Esophagus squamous epithelium (tissue), 5 donors: Measurements from ENCODE around the gene MALL. TPM values are rescaled to one million over a fixed set of nuclear protein-coding genes. Genes with fewer than 3 reads are reported as not detected.
A peak's percentile ranks its signal among the peaks of the same experiment; 100 is the strongest.

ENCODE experiments used
- DNase-seq: peaks from one replicate; lab custom pipeline; 2025; lab: John Stamatoyannopoulos, UW
- H3K27ac ChIP-seq, 4 donors: fragments of 200-600 bp; sonication (generic); one replicate each; pipeline ENCODE4 v1.5.1; 2016 to 2019; ENCODE audit warnings: mild to moderate bottlenecking in 1 of 4
- H3K27me3 ChIP-seq, 4 donors: fragments of 200-600 bp; sonication (generic); 1 replicate in 3 of 4; 2 replicates in 1 of 4; pipeline versions ENCODE4 v1.5.1 to v1.6.0; 2017 to 2021; ENCODE audit warnings: antibody characterized with exemption in 1 of 4
- H3K36me3 ChIP-seq, 3 donors: fragments of 200-600 bp; sonication (generic); one replicate each; pipeline ENCODE4 v1.5.1; 2016 to 2019
- H3K4me1 ChIP-seq, 3 donors: fragments of 200-600 bp; sonication (generic); one replicate each; pipeline ENCODE4 v1.5.1; 2017 to 2019
- H3K4me3 ChIP-seq, 4 donors: fragments of 200-600 bp; sonication (generic); 1 replicate in 3 of 4; 2 replicates in 1 of 4; pipeline ENCODE4 v1.5.1; 2016 to 2019; ENCODE audit warnings: mild to moderate bottlenecking in 2 of 4, moderate library complexity in 1 of 4
- H3K9me3 ChIP-seq, 3 donors: fragments of 200-600 bp; sonication (generic); one replicate each; pipeline ENCODE4 v1.5.1; 2016 to 2019
- POLR2A ChIP-seq, 4 donors: fragments of 450-650 bp; IDR thresholded peaks; one replicate each; pipeline ENCODE4 v1.6.1; 2017; ENCODE audit warnings: antibody characterized with exemption in 4 of 4, mild to moderate bottlenecking in 4 of 4, moderate library complexity in 3 of 4
- WGBS, 2 donors: methylation state at CpG; one replicate each; pipeline ENCODE4 v1.1.5; 2018; 5-methylcytosine and 5-hydroxymethylcytosine counted together
- intact Hi-C: fragments of 100-400 bp; cut with DNase I; formaldehyde crosslinking; loops from one replicate; pipeline ENCODE4 v1.15.0; 2022
- total RNA-seq, 4 donors: library from RNA; depleted of rRNA; stranded (reverse); fragments of >200 nt; gene quantifications; one replicate each; pipeline ENCODE4 v1.1.0, GENCODE V29; 2016
- TF ChIP-seq, protein P1 (sequence below), 6 experiments: fragments of 450-650 bp in 4 of 6; fragments of 200-600 bp in 2 of 6; sonication (generic) in 2 of 6; IDR thresholded peaks; one replicate each; pipeline ENCODE4 v1.5.1; 2016 to 2019; ENCODE audit warnings: antibody characterized with exemption in 6 of 6, mild to moderate bottlenecking in 4 of 6, moderate library complexity in 4 of 6
- donor health status: DM: yes; HTN: yes; CAD: no.

The MALL gene
- total RNA-seq, 4 donors from 2014 or later = 146 to 534 (median 225) TPM

DNA sequence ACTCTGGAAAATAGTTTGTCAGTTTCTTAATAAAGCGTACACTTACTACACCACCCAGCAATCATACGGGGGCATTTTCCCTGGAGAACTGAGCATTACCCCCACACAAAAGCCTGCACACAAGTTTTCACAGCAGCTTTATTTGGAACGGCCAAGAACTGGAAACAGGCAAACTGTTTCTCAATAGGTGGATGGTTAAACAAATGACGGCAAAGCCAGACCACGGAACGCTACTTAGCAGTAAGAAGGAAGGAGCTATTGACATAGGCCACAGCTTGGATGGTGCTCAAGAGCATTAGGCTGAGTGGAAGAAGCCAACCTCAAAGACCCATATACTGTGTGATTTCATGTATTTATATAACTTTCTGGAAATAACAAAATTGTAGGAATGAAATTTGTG is 9.0 kb downstream of the MALL start:
- no peaks in the 10 kb centered on the region for H3K27me3 ChIP-seq
- H3K27ac ChIP-seq = peak overlapping the region; percentile 86 to 97 (median 94)
- peaks cover 0 to 5% (median 0%) of the 10 kb centered on the region in 3 donors for H3K36me3 ChIP-seq
- no peak for TF ChIP-seq POLR2A (IDR thresholded peaks at IDR 0.05)
- TF ChIP-seq, protein P1, sequence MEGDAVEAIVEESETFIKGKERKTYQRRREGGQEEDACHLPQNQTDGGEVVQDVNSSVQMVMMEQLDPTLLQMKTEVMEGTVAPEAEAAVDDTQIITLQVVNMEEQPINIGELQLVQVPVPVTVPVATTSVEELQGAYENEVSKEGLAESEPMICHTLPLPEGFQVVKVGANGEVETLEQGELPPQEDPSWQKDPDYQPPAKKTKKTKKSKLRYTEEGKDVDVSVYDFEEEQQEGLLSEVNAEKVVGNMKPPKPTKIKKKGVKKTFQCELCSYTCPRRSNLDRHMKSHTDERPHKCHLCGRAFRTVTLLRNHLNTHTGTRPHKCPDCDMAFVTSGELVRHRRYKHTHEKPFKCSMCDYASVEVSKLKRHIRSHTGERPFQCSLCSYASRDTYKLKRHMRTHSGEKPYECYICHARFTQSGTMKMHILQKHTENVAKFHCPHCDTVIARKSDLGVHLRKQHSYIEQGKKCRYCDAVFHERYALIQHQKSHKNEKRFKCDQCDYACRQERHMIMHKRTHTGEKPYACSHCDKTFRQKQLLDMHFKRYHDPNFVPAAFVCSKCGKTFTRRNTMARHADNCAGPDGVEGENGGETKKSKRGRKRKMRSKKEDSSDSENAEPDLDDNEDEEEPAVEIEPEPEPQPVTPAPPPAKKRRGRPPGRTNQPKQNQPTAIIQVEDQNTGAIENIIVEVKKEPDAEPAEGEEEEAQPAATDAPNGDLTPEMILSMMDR (IDR thresholded peaks at IDR 0.05) = no peak
- H3K4me3 ChIP-seq = peak overlapping the region in 2 of 4 donors; percentile 0 to 5
- WGBS, 2 donors = 31 to 43% methylated on average over 6 of the region's 6 CpGs
- H3K9me3 ChIP-seq = no peaks in the 10 kb centered on the region
- intact Hi-C loops = no loop called here
- peaks cover 54 to 78% (median 56%) of the 10 kb centered on the region in 3 donors for H3K4me1 ChIP-seq
- DNase-seq = no peak

DNA sequence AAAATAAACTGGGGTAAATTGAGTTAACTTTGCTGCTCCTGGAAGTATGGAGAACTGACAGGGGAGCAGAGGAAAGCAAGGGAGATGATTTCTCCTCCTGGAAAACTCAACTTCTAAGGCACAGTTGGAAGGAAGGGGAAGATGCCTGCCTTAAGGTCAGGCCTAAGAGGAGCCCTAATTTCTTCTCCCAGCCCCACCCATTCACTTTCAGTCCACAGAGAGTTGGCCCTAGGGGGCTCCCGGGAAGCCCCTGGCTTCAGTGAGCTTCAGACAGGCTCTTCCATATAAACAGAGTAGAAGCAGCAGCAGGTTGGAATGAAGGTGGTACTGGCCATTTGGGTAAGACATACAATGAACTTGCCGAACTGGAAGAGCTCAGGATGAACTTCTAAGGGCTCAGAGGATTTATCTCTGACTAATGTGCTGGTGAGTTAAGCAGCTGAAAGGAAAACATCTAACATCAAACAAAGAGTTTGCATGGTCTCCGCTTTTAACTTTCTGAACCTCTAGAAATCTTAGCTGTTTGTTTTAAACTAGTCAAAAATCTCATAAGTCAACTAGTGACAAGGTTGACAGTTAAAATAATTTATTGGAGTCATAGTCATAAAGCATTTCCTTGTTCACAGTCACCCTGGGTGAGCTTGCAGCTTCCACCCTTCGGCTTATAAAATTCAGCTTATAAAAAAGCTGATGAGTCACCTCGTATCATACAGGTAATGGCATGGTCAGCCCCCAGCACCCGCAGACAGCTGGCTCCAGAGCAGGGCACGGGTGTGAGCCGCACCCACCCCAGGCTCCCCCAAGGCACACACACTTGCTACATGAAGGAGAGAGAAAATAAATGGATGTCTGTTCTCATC is 9.8 kb downstream of the MALL start:
- no peaks in the 10 kb centered on the region for H3K9me3 ChIP-seq
- TF ChIP-seq, protein P1 (IDR thresholded peaks at IDR 0.05) = no peak
- TF ChIP-seq POLR2A (IDR thresholded peaks at IDR 0.05) = no peak
- H3K27me3 ChIP-seq = no peaks in the 10 kb centered on the region
- H3K27ac ChIP-seq = peak overlapping the region; percentile 86 to 97 (median 94)
- H3K4me1 ChIP-seq = peaks cover 60 to 87% (median 64%) of the 10 kb centered on the region in 3 donors
- intact Hi-C loops = no loop called here
- peaks cover 0 to 5% (median 0%) of the 10 kb centered on the region in 3 donors for H3K36me3 ChIP-seq
- no peak for DNase-seq
- 13 to 16% methylated on average over 7 to 8 of the region's 8 CpGs for WGBS, 2 donors
- H3K4me3 ChIP-seq = peak overlapping the region in 1 of 4 donors; percentile 7

DNA sequence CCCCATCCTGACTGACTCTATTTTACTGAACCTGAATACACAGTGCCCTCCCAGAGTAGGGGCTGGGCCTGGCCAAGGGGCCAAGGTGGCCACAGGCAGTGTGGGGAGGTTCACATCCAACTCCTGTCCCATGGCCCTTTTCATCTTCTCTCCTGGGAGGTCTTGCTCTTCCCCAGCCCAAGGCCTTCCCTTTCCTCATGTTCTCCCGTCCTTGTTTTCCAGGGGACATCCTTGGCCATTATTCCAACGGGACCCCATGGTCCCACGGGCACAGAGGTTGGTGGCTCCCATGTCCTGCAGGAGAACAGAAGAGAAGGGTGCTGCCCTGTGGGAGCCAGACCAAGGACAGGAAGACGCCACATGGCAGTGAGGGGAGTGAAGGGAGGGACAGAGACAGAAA is 10.4 kb downstream of the MALL start:
- TF ChIP-seq POLR2A (IDR thresholded peaks at IDR 0.05) = no peak
- TF ChIP-seq, protein P1 (IDR thresholded peaks at IDR 0.05) = no peak
- Histone ChIP-seq H3K27me3 (no peaks in the 10 kb centered on the region), H3K27ac (peak overlapping the region; percentile 86 to 97 (median 94)), H3K36me3 (peaks cover 0 to 5% (median 0%) of the 10 kb centered on the region in 3 donors), H3K4me3 (no peak overlapping the region), H3K4me1 (peaks cover 65 to 92% (median 70%) of the 10 kb centered on the region in 3 donors), H3K9me3 (no peaks in the 10 kb centered on the region)
- WGBS, 2 donors = 55 to 89% methylated on average over 1 to 3 of the region's 4 CpGs
- no peak for DNase-seq
- intact Hi-C loops = no loop called here

GRCh38 chr2:110104025-110104771 is 11.4 kb downstream of the MALL start:
- TF ChIP-seq, protein P1 (IDR thresholded peaks at IDR 0.05) = no peak
- TF ChIP-seq POLR2A (IDR thresholded peaks at IDR 0.05) = no peak
- intact Hi-C loops = no loop called here
- peaks cover 71 to 96% (median 75%) of the 10 kb centered on the region in 3 donors for H3K4me1 ChIP-seq
- 31 to 33% methylated on average over 9 to 10 of the region's 10 CpGs for WGBS, 2 donors
- H3K4me3 ChIP-seq = no peak overlapping the region
- peaks cover 0 to 5% (median 0%) of the 10 kb centered on the region in 3 donors for H3K36me3 ChIP-seq
- peak overlapping the region; percentile 86 to 97 (median 94) for H3K27ac ChIP-seq
- H3K27me3 ChIP-seq = no peaks in the 10 kb centered on the region
- no peak for DNase-seq
- no peaks in the 10 kb centered on the region for H3K9me3 ChIP-seq
